Measurements from ENCODE around the gene C1QTNF4. TPM values are rescaled to one million over a fixed set of nuclear protein-coding genes. Genes with fewer than 3 reads are reported as not detected.

The C1QTNF4 gene
- total RNA-seq, 4 donors from 2014 or later, result 1.1 to 3.7 (median 1.9) TPM

- DNase-seq, result no peak
- intact Hi-C loops (cut with DNase I), result no loop called here
- no peak for TF ChIP-seq POLR2A (IDR thresholded peaks at IDR 0.05)
- no peaks in the 10 kb centered on the region for H3K9me3 ChIP-seq
- H3K4me3 ChIP-seq (replicated peaks in 1 of 3), result no peak overlapping the region
- peaks cover 34 to 40% of the 10 kb centered on the region in 2 donors for H3K36me3 ChIP-seq
- no peaks in the 10 kb centered on the region for H3K27me3 ChIP-seq
- no peak overlapping the region for H3K27ac ChIP-seq
- H3K4me1 ChIP-seq, result peaks cover 4 to 11% of the 10 kb centered on the region in 2 donors
- WGBS, 2 donors, result 90 to 95% methylated on average over 5 of the region's 5 CpGs
Measured at GRCh38 chr11:47583844-47584243, 10.4 kb downstream of the C1QTNF4 start.

GRCh38 chr11:47578524-47579494 lies 15.4 kb downstream of the C1QTNF4 start, which contains the start of the genes KBTBD4 and NDUFS3:
TSS of gene KBTBD4 (minus strand) at chr11:47578970. CDS start at chr11:47578951, 19 bp downstream.
TSS of gene NDUFS3 (plus strand) at chr11:47579074. CDS start at chr11:47579092, 18 bp downstream.
- no peaks in the 10 kb centered on the region for H3K9me3 ChIP-seq
- no peaks in the 10 kb centered on the region for H3K27me3 ChIP-seq
- H3K4me3 ChIP-seq (replicated peaks in 1 of 3), result peak within 1 kb of the TSS; percentile 87 to 95 (median 93)
- TF ChIP-seq, protein P1, sequence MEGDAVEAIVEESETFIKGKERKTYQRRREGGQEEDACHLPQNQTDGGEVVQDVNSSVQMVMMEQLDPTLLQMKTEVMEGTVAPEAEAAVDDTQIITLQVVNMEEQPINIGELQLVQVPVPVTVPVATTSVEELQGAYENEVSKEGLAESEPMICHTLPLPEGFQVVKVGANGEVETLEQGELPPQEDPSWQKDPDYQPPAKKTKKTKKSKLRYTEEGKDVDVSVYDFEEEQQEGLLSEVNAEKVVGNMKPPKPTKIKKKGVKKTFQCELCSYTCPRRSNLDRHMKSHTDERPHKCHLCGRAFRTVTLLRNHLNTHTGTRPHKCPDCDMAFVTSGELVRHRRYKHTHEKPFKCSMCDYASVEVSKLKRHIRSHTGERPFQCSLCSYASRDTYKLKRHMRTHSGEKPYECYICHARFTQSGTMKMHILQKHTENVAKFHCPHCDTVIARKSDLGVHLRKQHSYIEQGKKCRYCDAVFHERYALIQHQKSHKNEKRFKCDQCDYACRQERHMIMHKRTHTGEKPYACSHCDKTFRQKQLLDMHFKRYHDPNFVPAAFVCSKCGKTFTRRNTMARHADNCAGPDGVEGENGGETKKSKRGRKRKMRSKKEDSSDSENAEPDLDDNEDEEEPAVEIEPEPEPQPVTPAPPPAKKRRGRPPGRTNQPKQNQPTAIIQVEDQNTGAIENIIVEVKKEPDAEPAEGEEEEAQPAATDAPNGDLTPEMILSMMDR (IDR thresholded peaks at IDR 0.05), result no peak
- TF ChIP-seq POLR2A (IDR thresholded peaks at IDR 0.05), result peak; percentile 14 to 62
- peaks cover 11 to 22% of the 10 kb centered on the region in 2 donors for H3K4me1 ChIP-seq
- WGBS, 2 donors, result 0 to 1% methylated on average over 48 to 67 of the region's 72 CpGs
- DNase-seq, result peak; percentile 85 to 90
- intact Hi-C loops (cut with DNase I), result no loop called here
- peak within 1 kb of the TSS; percentile 67 to 89 (median 77) for H3K27ac ChIP-seq
- H3K36me3 ChIP-seq, result peaks cover 38 to 45% of the 10 kb centered on the region in 2 donors

DNA sequence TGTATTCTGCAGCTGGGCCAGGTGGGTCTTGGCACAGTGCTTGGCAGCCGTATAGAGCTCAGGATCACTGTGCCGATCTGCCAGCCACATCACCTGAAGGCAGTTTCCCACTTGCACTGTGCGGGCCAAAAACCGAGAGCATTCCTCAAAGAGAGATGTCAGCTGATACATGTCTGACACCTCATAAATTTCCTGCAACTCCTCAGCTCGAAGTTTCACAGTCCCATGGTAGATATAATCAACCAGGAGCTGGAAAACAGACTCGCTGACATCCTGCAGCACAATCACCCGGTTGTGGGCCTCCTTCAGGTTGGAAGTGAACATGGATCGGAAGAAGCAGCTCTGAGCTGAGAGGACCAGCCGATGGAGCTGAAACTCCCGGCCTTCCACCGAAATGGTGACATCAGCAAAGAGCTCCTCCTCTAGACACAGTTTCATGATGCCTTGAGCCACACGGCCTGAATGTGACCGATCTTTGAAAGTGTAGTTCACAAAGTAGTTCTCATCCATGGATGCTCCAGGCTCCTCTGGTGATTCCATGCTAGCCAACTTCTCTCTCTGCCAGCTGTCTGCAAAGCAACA lies 16.7 kb downstream of the C1QTNF4 start:
- H3K36me3 ChIP-seq, result peaks cover 35 to 46% of the 10 kb centered on the region in 2 donors

GRCh38 chr11:47573321-47573720 lies 20.9 kb downstream of the C1QTNF4 start:
- no peak overlapping the region for H3K27ac ChIP-seq
- no peak overlapping the region for H3K4me3 ChIP-seq (replicated peaks in 1 of 3)
- DNase-seq, result no peak
- H3K27me3 ChIP-seq, result no peaks in the 10 kb centered on the region
- TF ChIP-seq POLR2A (IDR thresholded peaks at IDR 0.05), result no peak
- TF ChIP-seq, protein P1 (IDR thresholded peaks at IDR 0.05), result no peak
- intact Hi-C loops (cut with DNase I), result no loop called here
- H3K36me3 ChIP-seq, result peaks cover 21 to 41% of the 10 kb centered on the region in 2 donors
- peaks cover 7 to 19% of the 10 kb centered on the region in 2 donors for H3K4me1 ChIP-seq
- no peaks in the 10 kb centered on the region for H3K9me3 ChIP-seq
- 82 to 90% methylated on average over 11 of the region's 11 CpGs for WGBS, 2 donors

More for the DNA sequence above, 16.7 kb downstream of the C1QTNF4 start:
- intact Hi-C loops (cut with DNase I), result no loop called here
- H3K27me3 ChIP-seq, result no peaks in the 10 kb centered on the region
- peak overlapping the region in 1 of 3 donors; percentile 95 for H3K4me3 ChIP-seq (replicated peaks in 1 of 3)
- H3K27ac ChIP-seq, result no peak overlapping the region
- peaks cover 11 to 28% of the 10 kb centered on the region in 2 donors for H3K4me1 ChIP-seq
- no peaks in the 10 kb centered on the region for H3K9me3 ChIP-seq
- WGBS, 2 donors, result 80 to 82% methylated on average over 13 of the region's 13 CpGs
- no peak for TF ChIP-seq POLR2A (IDR thresholded peaks at IDR 0.05)
- TF ChIP-seq, protein P1 (IDR thresholded peaks at IDR 0.05), result no peak
- DNase-seq, result no peak

- peaks cover 1 to 14% of the 10 kb centered on the region in 2 donors for H3K4me1 ChIP-seq
- no peak overlapping the region for H3K27ac ChIP-seq
- TF ChIP-seq, protein P1 (IDR thresholded peaks at IDR 0.05), result no peak
- TF ChIP-seq POLR2A (IDR thresholded peaks at IDR 0.05), result no peak
- no peaks in the 10 kb centered on the region for H3K27me3 ChIP-seq
- H3K4me3 ChIP-seq (replicated peaks in 1 of 3), result no peak overlapping the region
- intact Hi-C loops (cut with DNase I), result no loop called here
- no peak for DNase-seq
- WGBS, 2 donors, result 57 to 59% methylated on average over 7 to 8 of the region's 8 CpGs
- H3K36me3 ChIP-seq, result peaks cover 21 to 41% of the 10 kb centered on the region in 2 donors
- H3K9me3 ChIP-seq, result no peaks in the 10 kb centered on the region
Measured at GRCh38 chr11:47572715-47573255, 21.4 kb downstream of the C1QTNF4 start.

Data from thyroid gland (tissue), 4 donors.